GM21447 (cell line): ENCODE measurements around the gene RAB11FIP4.

Experiments used
- ATAC-seq: cut with Tn5 transposase; IDR thresholded peaks from one replicate; pipeline ENCODE4 v1.9.1; 2021; ENCODE audit not compliant: unreplicated experiment

The RAB11FIP4 gene

GRCh38 chr17:31496601-31497000, 105.1 kb downstream of the RAB11FIP4 start:
- ATAC-seq, result no peak

- ATAC-seq, result no peak
These were observed 106.0 kb downstream of the RAB11FIP4 start for GRCh38 chr17:31497431-31497830.

GRCh38 chr17:31497994-31498826, 106.7 kb downstream of the RAB11FIP4 start:
- no peak for ATAC-seq

DNA sequence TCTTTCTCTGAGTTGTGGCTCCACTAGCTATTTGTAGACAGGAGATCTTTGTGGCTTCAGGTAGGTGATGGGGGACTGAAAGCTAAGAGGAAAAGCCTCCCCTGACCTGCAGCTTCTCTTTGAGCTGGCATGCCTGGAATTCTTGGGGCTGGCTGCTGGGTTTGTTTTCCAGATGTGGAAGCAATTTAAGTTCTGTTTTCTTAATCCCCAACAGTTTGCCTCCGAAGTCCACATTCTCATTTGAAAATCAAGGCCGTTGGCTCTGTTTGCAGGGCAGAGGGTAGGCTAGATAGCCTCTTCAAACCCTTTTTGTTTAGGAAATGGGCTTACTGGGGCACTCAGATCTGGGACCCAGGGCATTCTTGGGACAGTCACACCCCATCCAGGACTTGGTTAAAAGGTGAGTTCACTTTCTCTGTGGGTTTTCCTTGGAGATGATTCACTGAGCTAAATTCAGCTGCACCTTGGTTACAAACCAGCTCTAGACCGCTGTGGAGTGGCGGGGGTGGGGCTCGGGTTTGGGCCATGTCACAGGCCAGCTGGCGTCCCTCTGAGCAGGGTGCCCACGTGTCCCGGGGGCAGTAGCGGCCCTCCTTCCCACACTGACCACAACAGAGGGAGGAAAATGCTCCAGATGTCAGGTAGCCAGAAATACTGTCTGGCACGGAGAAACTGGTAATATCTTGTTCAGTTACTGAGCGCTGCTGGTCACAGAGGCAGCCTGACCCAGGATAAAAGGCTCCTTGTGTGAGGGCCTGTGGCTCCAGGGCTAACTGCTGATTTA, 108.5 kb downstream of the RAB11FIP4 start:
- no peak for ATAC-seq

- no peak for ATAC-seq
These were observed 115.0 kb downstream of the RAB11FIP4 start for GRCh38 chr17:31506517-31506916.

DNA sequence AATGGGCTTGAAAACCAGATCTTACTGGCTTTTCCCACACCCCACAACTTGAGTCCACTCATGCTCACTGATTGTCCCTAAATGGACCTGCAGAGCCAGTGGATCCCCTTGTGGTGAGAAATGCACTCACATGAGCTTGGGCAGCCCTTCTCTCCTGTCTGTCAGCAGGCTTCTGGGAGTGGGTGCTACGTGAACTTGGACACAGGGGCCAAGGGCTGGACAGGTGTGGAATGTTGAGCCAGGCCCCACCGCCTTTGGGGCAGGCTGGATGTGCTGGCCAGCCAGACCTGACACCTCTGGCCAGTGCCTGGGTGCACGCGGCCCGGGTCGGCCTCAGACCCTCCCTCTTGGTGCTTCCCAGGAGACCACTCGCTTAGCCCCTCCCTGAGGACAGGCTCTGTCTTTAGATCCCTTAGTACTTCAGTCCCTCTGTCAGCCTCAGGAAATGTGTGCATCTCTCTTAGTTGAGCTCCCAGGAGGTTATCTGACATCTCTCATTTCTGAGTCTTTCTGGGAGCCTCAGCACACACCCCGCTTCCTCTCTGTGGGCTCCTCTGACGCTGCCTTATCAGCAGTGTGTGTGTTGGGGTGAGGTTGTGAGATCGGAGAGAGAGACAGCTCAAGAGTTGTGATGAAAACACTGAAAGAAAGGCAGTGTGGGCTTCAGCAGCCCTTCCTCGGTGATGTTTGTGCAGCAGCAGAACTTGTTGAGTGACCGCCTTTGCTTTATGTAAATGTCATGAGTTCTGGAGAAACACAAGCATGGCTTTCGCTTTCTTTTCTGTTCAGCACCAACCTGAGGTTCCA, 117.0 kb downstream of the RAB11FIP4 start:
- peak; percentile 75 for ATAC-seq

DNA sequence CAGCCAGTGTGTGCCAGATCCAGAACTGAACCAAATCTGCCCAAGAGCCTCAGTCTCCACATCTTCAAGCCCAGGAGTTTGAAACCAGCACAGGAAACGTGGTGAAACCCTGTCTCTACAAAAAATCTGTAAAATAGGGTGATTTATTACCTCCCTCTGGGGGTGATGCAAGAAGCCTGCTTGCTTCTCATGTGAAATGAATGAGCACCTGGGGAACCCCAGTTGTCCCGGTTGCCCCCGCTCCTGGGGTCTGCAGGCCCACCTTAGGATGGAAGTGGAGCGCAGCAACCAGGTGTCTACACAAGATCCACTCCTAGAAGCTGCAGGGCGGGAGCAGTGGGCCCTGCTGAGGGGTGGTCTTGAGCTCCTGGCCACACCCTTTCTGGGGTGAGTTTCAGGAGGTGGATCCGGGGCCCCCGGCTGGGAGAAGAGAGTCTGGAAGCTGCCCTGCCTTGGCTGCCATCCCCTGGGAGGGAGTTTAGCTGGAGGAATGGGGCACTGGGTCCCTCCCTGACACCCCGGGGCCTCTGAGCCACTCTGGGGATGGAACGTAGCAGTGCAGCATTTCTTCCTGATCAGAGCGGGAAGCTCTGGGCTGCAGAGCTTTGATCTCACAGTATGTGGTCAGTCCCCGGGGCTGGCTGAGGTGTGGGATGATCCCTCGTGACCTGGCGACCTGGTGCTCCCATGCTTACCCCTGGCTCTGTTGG, 117.8 kb downstream of the RAB11FIP4 start:
- ATAC-seq, result peak; percentile 13

- no peak for ATAC-seq
These were observed 118.3 kb downstream of the RAB11FIP4 start for GRCh38 chr17:31509805-31510177.

GRCh38 chr17:31510308-31511194, 119.1 kb downstream of the RAB11FIP4 start:
- no peak for ATAC-seq

- no peak for ATAC-seq
These were observed 119.7 kb downstream of the RAB11FIP4 start for GRCh38 chr17:31511195-31511578.

DNA sequence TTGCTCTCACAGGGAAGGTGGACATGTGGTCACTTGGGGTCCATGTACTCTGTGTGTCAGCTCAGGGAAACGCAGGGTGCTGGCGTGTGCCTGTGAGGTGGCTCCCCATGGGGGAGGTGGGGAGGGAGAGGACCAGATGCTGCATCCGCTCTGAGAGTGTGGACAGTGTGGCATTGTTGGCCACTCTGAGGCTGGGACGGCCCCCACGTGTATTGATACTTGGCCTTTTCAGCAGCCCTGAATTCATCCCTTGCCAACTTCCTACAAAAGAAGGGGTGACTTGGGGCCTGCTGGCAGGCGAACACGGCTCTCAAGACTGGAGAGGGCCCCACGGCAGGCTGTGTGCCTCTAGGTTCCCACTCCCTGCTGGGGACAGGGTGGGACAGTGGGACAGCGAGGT, 120.1 kb downstream of the RAB11FIP4 start:
- ATAC-seq, result no peak

GRCh38 chr17:31512104-31512740, 120.7 kb downstream of the RAB11FIP4 start:
- no peak for ATAC-seq

GRCh38 chr17:31512796-31513195, 121.3 kb downstream of the RAB11FIP4 start:
- ATAC-seq, result no peak

DNA sequence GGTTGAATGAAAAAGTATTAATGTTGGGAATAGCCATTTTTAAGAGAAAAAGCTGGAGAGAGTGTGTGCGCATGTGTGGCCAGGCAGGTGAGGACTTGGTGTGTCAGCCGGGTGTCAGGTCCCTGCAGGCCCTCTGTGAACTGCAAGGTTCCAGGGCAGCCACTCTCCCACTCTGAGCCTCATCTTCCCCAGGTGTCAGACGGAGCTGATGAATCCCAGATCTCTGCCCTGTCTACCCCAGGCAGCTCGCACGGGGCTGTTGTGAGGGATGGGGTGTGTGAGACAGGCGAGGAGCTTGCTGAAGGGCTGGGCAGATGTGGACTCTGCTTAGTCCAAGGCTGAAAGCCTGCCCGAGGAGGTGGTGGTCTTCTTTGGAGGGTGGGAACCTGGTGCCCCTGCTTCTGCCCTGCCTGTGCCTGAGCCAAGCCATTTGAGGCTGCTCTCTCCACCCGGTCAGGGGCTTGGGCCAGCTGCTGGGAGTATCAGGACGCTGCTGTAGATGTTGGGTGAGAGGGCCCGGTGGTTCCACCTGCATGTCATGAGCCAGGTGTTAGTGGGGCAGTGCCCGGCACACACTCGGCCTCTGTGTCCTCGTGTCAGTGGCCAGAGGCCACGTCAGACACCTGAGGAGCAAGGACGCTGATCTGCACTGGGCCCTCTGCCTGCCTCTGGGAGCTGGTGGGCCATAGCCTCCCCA, 122.4 kb downstream of the RAB11FIP4 start:
- no peak for ATAC-seq

DNA sequence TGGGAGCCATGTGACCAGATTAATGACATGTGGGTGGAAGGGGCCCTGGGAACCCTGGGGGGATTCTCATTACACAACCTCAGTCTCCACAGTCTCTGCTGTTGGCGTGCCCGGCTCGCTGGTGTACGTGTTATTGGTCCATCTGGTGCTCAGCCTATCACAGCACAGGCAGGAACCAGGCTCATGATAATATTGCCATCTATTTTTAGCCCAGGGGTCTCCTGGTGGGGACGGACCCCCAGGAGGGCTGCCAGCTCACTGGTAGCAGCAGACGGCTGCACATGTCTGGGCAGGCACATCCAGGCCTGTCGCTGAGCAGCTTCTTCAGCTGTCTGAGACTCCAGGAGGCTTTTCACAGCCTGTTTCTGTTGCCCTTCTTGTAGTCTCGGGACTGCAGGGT, 123.8 kb downstream of the RAB11FIP4 start:
- no peak for ATAC-seq

- no peak for ATAC-seq
These were observed 126.0 kb downstream of the RAB11FIP4 start for GRCh38 chr17:31517524-31517923.

DNA sequence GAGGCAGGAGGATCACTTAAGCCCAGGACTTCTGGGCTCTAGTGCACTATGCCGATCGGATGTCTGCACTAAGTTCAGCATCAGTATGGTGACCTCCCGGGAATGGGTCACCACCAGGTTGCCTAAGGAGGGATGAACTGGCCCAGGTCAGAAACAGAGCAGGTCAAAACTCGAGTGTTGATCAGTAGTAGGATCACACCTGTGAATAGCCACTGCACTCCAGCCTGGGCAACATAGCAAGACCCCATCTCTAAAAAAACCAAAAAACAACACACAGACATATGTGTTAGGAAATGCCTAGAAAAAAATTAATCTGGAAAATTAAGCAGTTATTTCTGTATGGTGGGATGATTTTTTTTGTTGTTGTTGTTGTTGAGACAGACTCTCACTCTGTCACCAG, 127.0 kb downstream of the RAB11FIP4 start:
- no peak for ATAC-seq

DNA sequence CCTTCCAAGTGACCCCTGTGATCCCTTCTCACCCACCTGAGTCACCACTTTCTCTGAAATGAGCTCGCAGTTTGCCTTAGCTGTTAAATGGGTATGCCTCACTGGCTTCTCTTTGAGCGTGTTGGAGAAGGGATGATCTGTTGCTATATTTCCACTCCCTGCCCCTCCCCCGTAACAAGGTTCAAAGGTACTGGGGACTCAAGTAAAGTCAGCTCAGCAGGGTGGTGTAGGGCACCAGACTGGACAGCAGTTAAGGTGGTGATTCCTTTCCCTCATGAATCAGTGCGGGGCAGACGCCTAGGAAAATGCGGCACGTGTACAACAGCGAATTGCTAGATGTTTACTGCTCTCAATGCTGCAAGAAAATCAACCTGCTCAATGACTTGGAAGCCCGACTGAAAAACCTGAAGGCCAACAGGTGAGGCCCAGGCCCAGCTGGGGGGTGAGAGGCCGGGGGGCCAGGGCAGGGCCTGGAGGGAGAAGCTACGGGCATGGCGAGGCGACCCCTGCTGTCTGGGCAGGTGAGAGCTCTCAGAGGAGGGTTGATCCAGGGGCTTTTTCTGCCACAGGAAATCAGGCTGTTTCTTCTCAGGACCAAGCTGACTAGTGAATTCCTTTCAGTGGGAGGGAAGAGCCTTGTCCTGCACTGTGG, 130.3 kb downstream of the RAB11FIP4 start:
- ATAC-seq, result no peak
